ENCODE data around the gene ECE1. TPM values are rescaled to one million over a fixed set of nuclear protein-coding genes. Genes with fewer than 3 reads are reported as not detected.
"Not testable (repeated sequence)": the region's sequence is repeated elsewhere in the genome, so short reads cannot be mapped to it uniquely, and the experiment has no call there.

The ECE1 gene
- total RNA-seq, 1 donor from 2014 or later: 217 TPM

DNA sequence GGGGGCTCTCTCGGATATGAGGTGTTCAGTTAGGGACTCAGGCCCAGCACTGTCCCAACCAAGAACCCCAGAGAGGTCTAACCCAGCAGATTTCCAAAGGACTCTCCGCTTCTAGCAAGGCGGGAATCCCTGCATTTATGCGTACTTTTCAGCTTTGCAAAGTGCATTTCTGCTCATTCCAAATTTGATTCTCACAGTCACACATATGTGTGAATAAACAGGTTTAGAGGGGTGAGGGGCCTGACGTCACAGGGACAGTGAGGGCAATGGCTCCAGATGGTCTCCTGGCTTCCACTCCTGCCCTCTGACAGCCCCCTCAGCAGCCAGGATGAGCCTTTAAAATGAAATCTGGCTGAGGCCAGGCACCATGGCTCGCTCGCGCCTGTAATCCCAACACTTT lies 921 bp upstream of the ECE1 start:
- Mint-ChIP-seq H3K36me3 (ENCODE audit: insufficient read depth) (peaks cover 4% of the 10 kb centered on the region), H3K4me3 (ENCODE audit: low read depth) (peak overlapping the region; percentile 78), H3K9me3 (ENCODE audit: low read depth) (no peaks in the 10 kb centered on the region), H3K4me1 (ENCODE audit: low read depth) (peaks cover 40% of the 10 kb centered on the region), H3K27ac (no peak overlapping the region), H3K27me3 (no peaks in the 10 kb centered on the region)
- no peak for DNase-seq (ENCODE audit: low spot score, unreplicated experiment)
- TF ChIP-seq, protein P1, sequence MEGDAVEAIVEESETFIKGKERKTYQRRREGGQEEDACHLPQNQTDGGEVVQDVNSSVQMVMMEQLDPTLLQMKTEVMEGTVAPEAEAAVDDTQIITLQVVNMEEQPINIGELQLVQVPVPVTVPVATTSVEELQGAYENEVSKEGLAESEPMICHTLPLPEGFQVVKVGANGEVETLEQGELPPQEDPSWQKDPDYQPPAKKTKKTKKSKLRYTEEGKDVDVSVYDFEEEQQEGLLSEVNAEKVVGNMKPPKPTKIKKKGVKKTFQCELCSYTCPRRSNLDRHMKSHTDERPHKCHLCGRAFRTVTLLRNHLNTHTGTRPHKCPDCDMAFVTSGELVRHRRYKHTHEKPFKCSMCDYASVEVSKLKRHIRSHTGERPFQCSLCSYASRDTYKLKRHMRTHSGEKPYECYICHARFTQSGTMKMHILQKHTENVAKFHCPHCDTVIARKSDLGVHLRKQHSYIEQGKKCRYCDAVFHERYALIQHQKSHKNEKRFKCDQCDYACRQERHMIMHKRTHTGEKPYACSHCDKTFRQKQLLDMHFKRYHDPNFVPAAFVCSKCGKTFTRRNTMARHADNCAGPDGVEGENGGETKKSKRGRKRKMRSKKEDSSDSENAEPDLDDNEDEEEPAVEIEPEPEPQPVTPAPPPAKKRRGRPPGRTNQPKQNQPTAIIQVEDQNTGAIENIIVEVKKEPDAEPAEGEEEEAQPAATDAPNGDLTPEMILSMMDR (IDR thresholded peaks at IDR 0.05; ENCODE audit: unreplicated experiment): no peak

GRCh38 chr1:21290546-21290944 lies 282 bp upstream of the ECE1 start:
- no peak for DNase-seq (ENCODE audit: low spot score, unreplicated experiment)
- TF ChIP-seq, protein P1 (IDR thresholded peaks at IDR 0.05; ENCODE audit: unreplicated experiment): no peak
- Mint-ChIP-seq H3K4me1 (ENCODE audit: low read depth) (peaks cover 38% of the 10 kb centered on the region), H3K9me3 (ENCODE audit: low read depth) (no peaks in the 10 kb centered on the region), H3K27me3 (no peaks in the 10 kb centered on the region), H3K27ac (peak overlapping the region; percentile 82), H3K4me3 (ENCODE audit: low read depth) (peak overlapping the region; percentile 78), H3K36me3 (ENCODE audit: insufficient read depth) (peaks cover 6% of the 10 kb centered on the region)

- H3K27ac Mint-ChIP-seq: no peak overlapping the region
- peaks cover 45% of the 10 kb centered on the region for H3K4me1 Mint-ChIP-seq (ENCODE audit: low read depth)
- H3K27me3 Mint-ChIP-seq: no peaks in the 10 kb centered on the region
- TF ChIP-seq, protein P1 (IDR thresholded peaks at IDR 0.05; ENCODE audit: unreplicated experiment): no peak
- peaks cover 6% of the 10 kb centered on the region for H3K36me3 Mint-ChIP-seq (ENCODE audit: insufficient read depth)
- DNase-seq (ENCODE audit: low spot score, unreplicated experiment): no peak
- H3K9me3 Mint-ChIP-seq (ENCODE audit: low read depth): no peaks in the 10 kb centered on the region
- peak overlapping the region; percentile 77 for H3K4me3 Mint-ChIP-seq (ENCODE audit: low read depth)
Measured at GRCh38 chr1:21289127-21289526, 1.1 kb downstream of the ECE1 start.

GRCh38 chr1:21287905-21288514 lies 2.3 kb downstream of the ECE1 start:
- Mint-ChIP-seq H3K4me3 (ENCODE audit: low read depth) (peak overlapping the region; percentile 9), H3K4me1 (ENCODE audit: low read depth) (peaks cover 39% of the 10 kb centered on the region)
- TF ChIP-seq, protein P1 (IDR thresholded peaks at IDR 0.05; ENCODE audit: unreplicated experiment): no peak

GRCh38 chr1:21285386-21285785 lies 4.9 kb downstream of the ECE1 start:
- Mint-ChIP-seq H3K4me1 (ENCODE audit: low read depth) (peaks cover 29% of the 10 kb centered on the region), H3K27ac (peak overlapping the region; percentile 86), H3K36me3 (ENCODE audit: insufficient read depth) (peaks cover 14% of the 10 kb centered on the region)
- DNase-seq (ENCODE audit: low spot score, unreplicated experiment); H3K4me3 Mint-ChIP-seq (ENCODE audit: low read depth); H3K27me3 Mint-ChIP-seq; H3K9me3 Mint-ChIP-seq (ENCODE audit: low read depth): not testable (repeated sequence)

More at GRCh38 chr1:21287905-21288514, 2.3 kb downstream of the ECE1 start:
- Mint-ChIP-seq H3K9me3 (ENCODE audit: low read depth) (no peaks in the 10 kb centered on the region), H3K27me3 (no peaks in the 10 kb centered on the region), H3K27ac (no peak overlapping the region), H3K36me3 (ENCODE audit: insufficient read depth) (peaks cover 9% of the 10 kb centered on the region)
- DNase-seq (ENCODE audit: low spot score, unreplicated experiment): no peak

DNA sequence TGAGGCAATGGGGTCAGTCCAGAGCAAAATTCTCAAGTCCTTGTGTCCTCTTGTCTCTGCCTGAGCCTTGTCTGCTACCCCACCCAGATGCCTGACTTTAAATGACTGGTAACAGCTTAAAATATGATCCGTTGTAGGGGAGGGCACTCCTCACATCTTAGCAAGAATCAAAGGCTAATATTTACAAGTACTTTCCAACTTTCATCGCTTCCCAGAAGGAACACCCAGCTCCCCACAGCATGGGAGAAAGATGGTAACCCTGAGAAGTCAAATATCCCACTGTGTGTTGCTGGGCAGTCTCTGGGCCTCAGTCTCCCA lies 5.2 kb downstream of the ECE1 start:
- Mint-ChIP-seq H3K4me1 (ENCODE audit: low read depth) (peaks cover 32% of the 10 kb centered on the region), H3K4me3 (ENCODE audit: low read depth) (no peak overlapping the region), H3K36me3 (ENCODE audit: insufficient read depth) (peaks cover 16% of the 10 kb centered on the region), H3K27me3 (no peaks in the 10 kb centered on the region), H3K27ac (peak overlapping the region; percentile 86), H3K9me3 (ENCODE audit: low read depth) (no peaks in the 10 kb centered on the region)
- TF ChIP-seq, protein P1 (IDR thresholded peaks at IDR 0.05; ENCODE audit: unreplicated experiment): no peak
- no peak for DNase-seq (ENCODE audit: low spot score, unreplicated experiment)

Measured in progenitor cell of endocrine pancreas (in vitro differentiated cells).